ENCODE results near the gene ZGLP1. TPM values are rescaled to one million over a fixed set of nuclear protein-coding genes. Genes with fewer than 3 reads are reported as not detected.

Gene ZGLP1
- total and polyA plus RNA-seq, 2 of the 13 experiments (the other 11 are each of a cell fraction or from before 2014, with no cell fraction given) = 2.4 to 3.0 TPM

DNA sequence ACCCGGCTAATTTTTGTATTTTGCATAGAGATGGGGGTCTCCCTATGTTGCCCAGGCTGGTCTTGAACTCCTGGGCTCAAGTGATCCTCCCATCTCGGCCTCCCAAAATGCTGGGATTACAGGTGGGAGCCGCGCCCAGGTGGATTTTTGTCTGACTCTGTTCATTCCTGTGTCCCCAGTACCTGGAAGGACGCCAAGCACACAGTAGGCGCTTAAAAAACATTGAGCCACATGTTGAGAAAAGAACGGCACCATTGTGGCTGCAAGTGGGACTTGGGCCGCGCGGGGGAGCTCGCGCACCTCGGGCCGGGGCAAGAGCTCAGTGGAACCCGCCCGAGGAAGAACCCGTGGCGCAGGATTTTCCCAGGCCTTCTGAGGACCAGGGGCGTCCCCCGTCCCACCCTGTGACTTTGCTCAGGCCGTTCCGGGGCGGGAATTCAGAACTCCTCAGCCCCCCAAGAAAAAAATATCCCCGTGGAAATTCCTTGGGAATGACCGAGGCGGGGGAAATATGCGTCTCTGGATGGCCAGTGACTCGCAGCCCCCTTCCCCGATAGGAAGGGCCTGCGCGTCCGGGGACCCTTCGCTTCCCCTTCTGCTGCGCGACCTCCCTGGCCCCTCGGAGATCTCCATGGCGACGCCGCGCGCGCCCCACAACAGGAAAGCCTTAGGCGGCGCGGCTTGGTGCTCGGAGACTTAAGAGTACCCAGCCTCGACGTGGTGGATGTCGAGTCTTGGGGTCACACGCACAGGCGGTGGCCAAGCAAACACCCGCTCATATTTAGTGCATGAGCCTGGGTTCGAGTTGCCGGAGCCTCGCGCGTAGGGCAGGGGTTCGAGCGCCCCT is 40.1 kb downstream of the ZGLP1 start (continued):
- TF ChIP-seq, protein P1, sequence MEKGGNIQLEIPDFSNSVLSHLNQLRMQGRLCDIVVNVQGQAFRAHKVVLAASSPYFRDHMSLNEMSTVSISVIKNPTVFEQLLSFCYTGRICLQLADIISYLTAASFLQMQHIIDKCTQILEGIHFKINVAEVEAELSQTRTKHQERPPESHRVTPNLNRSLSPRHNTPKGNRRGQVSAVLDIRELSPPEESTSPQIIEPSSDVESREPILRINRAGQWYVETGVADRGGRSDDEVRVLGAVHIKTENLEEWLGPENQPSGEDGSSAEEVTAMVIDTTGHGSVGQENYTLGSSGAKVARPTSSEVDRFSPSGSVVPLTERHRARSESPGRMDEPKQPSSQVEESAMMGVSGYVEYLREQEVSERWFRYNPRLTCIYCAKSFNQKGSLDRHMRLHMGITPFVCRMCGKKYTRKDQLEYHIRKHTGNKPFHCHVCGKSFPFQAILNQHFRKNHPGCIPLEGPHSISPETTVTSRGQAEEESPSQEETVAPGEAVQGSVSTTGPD (CRISPR knock-in tag; IDR thresholded peaks at IDR 0.05) = no peak
- TF ChIP-seq, protein P2, sequence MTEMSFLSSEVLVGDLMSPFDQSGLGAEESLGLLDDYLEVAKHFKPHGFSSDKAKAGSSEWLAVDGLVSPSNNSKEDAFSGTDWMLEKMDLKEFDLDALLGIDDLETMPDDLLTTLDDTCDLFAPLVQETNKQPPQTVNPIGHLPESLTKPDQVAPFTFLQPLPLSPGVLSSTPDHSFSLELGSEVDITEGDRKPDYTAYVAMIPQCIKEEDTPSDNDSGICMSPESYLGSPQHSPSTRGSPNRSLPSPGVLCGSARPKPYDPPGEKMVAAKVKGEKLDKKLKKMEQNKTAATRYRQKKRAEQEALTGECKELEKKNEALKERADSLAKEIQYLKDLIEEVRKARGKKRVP (CRISPR knock-in tag; IDR thresholded peaks at IDR 0.05) = no peak
- no peak for TF ChIP-seq KMT2A (CRISPR knock-in tag; IDR thresholded peaks at IDR 0.05)
- 0 out of 2 replicates have a peak, but pooled peaks have one; percentile 73 for TF ChIP-seq ZNF713 (CRISPR knock-in tag; IDR thresholded peaks at IDR 0.05)
- no peak for TF ChIP-seq YEATS2 (CRISPR knock-in tag; IDR thresholded peaks at IDR 0.05; ENCODE audit: borderline replicate concordance)
- TF ChIP-seq ZNF253 (CRISPR knock-in tag; IDR thresholded peaks at IDR 0.05; ENCODE audit: borderline replicate concordance) = no peak
- TF ChIP-seq HOXA5 (CRISPR knock-in tag; IDR thresholded peaks at IDR 0.05) = 0 out of 2 replicates have a peak, but pooled peaks have one; percentile 56
- TF ChIP-seq FLYWCH1 (CRISPR knock-in tag; IDR thresholded peaks at IDR 0.05) = no peak
- no peak for TF ChIP-seq JUND (CRISPR knock-in tag; IDR thresholded peaks at IDR 0.05)
- TF ChIP-seq ZBTB7A (CRISPR knock-in tag; IDR thresholded peaks at IDR 0.05) = peak; percentile 65; the same call in 1 of the 2 replicates
- TF ChIP-seq, protein P3, sequence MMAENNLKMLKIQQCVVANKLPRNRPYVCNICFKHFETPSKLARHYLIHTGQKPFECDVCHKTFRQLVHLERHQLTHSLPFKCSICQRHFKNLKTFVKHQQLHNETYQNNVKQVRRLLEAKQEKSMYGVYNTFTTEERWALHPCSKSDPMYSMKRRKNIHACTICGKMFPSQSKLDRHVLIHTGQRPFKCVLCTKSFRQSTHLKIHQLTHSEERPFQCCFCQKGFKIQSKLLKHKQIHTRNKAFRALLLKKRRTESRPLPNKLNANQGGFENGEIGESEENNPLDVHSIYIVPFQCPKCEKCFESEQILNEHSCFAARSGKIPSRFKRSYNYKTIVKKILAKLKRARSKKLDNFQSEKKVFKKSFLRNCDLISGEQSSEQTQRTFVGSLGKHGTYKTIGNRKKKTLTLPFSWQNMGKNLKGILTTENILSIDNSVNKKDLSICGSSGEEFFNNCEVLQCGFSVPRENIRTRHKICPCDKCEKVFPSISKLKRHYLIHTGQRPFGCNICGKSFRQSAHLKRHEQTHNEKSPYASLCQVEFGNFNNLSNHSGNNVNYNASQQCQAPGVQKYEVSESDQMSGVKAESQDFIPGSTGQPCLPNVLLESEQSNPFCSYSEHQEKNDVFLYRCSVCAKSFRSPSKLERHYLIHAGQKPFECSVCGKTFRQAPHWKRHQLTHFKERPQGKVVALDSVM (CRISPR knock-in tag; IDR thresholded peaks at IDR 0.05) = peak; percentile 63
- TF ChIP-seq ZFP1 (CRISPR knock-in tag; IDR thresholded peaks at IDR 0.05) = 0 out of 2 replicates have a peak, but pooled peaks have one; percentile 33
- TF ChIP-seq YY1 (IDR thresholded peaks at IDR 0.05; ENCODE audit: insufficient read depth, insufficient replicate concordance, low read depth, low read length) = peak; percentile 36
- TF ChIP-seq ZNF703 (CRISPR knock-in tag; IDR thresholded peaks at IDR 0.05; ENCODE audit: borderline replicate concordance) = no peak; the same call in 1 of the 2 replicates
- TF ChIP-seq, protein P4, sequence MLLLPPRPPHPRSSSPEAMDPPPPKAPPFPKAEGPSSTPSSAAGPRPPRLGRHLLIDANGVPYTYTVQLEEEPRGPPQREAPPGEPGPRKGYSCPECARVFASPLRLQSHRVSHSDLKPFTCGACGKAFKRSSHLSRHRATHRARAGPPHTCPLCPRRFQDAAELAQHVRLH (CRISPR knock-in tag; IDR thresholded peaks at IDR 0.05; ENCODE audit: borderline replicate concordance, low read depth) = no peak
- TF ChIP-seq, protein P5, sequence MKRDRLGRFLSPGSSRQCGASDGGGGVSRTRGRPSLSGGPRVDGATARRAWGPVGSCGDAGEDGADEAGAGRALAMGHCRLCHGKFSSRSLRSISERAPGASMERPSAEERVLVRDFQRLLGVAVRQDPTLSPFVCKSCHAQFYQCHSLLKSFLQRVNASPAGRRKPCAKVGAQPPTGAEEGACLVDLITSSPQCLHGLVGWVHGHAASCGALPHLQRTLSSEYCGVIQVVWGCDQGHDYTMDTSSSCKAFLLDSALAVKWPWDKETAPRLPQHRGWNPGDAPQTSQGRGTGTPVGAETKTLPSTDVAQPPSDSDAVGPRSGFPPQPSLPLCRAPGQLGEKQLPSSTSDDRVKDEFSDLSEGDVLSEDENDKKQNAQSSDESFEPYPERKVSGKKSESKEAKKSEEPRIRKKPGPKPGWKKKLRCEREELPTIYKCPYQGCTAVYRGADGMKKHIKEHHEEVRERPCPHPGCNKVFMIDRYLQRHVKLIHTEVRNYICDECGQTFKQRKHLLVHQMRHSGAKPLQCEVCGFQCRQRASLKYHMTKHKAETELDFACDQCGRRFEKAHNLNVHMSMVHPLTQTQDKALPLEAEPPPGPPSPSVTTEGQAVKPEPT (CRISPR knock-in tag; IDR thresholded peaks at IDR 0.05; ENCODE audit: low read depth) = no peak
- peak; percentile 76 for TF ChIP-seq IRF2 (CRISPR knock-in tag; IDR thresholded peaks at IDR 0.05)
- no peak for TF ChIP-seq ZNF777 (CRISPR knock-in tag; IDR thresholded peaks at IDR 0.05)
- TF ChIP-seq MIXL1 (CRISPR knock-in tag; IDR thresholded peaks at IDR 0.05) = no peak; the same call in 1 of the 2 replicates
- TF ChIP-seq, protein P6, sequence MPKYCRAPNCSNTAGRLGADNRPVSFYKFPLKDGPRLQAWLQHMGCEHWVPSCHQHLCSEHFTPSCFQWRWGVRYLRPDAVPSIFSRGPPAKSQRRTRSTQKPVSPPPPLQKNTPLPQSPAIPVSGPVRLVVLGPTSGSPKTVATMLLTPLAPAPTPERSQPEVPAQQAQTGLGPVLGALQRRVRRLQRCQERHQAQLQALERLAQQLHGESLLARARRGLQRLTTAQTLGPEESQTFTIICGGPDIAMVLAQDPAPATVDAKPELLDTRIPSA (CRISPR knock-in tag; IDR thresholded peaks at IDR 0.05; ENCODE audit: borderline replicate concordance) = peak; percentile 31; the same call in 1 of the 2 replicates

Data from HepG2 (cell line).